ENCODE results near the gene MBNL1.
"Not testable (repeated sequence)": the region's sequence is repeated elsewhere in the genome, so short reads cannot be mapped to it uniquely, and the experiment has no call there.

MBNL1 gene

DNA sequence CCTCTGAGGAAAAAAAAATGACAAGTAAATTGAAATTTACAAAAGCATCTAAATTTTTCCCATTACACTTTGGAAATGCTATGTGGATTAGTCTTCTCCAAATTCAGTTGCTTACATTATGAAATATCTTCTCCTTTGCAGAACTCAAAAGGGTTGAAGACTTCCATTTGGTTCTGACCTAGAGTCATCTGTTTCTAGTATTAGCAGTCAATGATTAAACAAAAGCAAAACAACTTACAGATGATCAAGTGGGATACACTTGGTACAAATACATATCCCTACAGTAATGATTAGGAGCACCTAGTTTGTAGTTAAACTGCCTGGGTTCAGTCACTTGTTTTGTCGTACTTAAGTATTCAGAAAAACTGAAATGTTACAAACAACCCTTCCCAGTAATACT is 136.2 kb downstream of the MBNL1 start:
- no peak for DNase-seq (ENCODE audit: low spot score)

DNA sequence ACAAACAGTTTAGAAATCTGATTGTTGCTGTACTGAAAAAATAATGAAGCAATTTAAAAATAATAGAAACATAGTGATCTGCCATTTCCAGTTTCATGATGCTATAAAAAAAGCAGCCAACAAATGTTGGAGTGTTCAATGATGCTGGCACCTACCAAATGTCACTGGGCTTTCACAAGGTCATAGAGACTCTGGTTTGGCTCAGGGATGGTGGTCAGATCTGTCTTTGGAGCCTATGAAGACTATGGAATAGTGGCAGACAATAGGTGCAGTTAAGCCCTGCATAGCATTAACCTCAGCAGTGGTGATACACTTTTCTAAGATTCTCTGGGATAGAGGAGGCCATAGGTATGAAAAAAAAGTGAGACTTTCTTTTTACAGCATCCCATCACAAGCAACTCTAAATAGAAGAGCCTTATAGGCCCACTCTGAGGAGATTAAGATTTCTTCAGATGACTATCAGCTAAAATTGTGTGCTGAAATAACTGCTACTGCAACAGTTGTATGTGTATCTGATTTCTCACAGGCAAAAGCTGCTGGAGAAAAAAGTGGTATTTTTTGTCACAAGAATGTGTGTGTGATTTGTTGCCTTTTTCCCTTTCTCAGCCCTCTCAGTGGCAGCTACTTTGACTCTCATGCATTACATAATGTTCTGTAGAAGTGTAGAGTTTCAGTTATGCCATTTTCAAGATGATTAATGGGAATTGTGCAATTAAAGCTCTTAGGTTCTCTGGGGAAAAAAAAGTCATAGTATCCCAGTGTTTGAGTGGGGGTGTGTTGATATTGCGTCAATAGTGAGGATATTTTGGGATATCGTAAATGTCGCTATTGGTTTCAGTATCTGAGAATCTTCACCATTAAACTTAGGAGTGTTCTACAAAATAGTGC is 137.4 kb downstream of the MBNL1 start:
- DNase-seq (ENCODE audit: low spot score) = no peak

DNA sequence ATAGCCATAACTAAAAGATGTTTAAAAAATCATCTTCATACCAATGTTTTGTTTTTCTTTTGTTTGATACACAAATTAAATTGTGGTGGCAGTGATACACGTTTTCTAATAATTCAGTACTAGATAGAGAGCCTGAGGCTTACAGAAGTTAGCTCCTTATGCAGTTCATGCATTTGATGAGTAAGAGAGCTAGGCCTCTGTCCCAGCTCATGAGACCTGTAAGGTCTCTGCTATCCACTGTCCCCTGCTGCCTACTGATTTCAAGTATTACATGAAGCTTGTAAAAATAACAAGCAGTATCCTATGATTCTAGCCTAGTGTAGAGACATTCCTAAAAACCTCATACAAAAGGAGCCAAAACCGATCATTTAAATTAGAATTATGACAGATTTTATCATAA is 144.5 kb downstream of the MBNL1 start:
- no peak for DNase-seq (ENCODE audit: low spot score)

DNA sequence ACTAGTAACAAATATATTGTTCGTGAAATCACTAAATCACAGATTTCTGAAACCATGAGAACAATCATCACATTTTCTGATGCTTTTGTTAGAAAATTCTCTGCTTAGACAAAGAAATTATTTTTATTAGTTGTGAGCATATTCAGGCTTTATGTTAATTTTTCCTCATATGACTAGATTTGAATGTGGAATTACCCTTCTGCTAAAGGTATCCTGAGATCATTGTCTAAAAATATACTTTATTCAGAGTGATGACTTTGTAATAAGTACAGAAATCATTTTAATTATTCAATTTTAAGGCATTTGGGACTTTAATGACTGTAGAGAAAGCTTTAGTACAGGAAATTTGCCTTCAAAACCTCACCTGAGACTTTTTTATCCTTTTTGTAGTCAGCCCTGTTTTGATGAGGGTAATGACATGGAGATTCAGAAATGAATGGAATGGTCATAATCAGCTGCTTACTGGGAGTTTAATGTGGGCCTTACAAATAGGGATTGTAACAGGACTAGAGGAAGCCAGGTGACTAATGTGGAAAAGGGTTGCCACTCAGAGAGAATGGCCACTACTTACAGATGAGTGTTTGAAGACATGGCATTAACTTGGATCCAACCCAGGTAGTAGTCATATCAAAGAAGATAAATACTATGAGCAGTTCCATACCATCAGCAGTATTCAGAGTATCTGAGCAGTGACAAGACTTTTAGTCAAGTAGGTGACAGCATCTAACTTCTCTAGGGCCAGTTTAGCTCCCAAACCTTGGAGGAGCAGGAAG is 148.3 kb downstream of the MBNL1 start:
- DNase-seq (ENCODE audit: low spot score) = no peak

DNA sequence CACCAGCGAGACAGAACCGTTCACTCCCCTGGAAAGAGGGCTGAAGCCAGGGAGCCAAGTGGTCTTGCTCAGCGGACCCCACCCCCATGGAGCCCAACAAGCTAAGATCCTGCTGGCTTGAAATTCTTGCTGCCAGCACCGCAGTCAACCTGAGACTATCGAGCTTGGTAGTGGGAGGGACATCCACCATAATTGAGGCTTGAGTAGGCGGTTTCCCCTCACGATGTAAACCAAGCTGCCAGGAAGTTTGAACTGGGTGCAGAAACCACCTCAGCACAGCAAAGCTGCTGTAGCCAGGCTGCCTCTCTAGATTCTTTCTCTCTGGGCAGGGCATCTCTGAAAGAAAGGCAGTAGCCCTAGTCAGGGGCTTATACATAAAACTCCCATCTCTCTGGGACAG is 151.0 kb downstream of the MBNL1 start:
- no peak for DNase-seq (ENCODE audit: low spot score)

DNA sequence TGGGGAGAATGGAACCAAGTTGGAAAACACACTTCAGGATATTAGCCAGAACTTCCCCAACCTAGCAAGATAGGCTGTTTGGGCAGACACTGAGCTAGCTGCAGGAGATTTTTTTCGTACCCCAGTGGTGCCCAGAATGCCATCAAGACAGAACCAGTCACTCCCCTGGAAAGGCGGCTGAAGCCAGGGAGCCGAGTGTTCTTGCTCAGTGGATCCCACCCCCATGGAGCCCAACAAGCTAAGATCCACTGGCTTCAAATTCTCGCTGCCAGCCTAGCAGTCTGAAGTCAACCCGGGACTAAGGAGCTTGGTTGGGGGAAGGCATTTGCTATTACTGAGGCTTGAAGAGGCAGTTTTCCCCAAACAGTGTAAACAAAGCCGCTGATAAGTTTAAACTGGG is 152.4 kb downstream of the MBNL1 start:
- no peak for DNase-seq (ENCODE audit: low spot score)

DNA sequence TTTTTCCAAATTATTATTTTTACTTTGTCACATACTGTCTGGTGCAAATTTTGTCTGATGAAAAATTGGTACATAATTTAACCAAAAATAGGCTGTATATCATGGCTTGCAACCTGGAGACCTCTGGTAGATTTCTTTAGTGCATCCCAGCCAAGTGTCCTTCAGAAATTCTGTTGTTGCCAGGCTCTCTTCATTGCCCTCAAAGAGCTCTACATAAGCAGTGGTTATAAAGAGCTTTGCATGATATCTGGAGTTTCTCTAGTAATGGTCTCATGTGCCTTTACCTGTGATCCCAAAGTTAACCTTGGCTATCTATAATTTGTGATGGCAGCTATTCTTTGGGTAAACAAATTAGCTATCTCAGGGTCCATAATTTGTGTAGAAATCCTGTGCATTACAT is 157.7 kb downstream of the MBNL1 start:
- DNase-seq (ENCODE audit: low spot score) = no peak

DNA sequence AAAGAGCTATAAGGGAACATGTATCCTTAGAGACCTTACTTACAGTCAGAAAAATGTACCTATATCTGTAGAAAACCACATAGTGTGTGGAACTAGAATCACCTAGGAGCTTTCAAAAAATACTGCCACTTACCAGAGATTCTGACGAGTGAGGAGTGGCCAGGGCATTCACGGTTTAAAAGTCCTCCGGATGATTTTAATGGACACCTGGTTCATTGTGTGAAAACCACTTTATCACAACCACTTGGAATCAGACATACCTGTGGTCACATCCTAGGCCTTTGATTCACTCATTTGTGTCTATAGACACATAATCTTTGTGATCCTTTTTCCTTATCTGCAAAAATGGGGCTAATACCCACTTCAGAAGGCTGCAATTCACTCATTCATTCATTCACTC is 159.8 kb downstream of the MBNL1 start:
- no peak for DNase-seq (ENCODE audit: low spot score)

DNA sequence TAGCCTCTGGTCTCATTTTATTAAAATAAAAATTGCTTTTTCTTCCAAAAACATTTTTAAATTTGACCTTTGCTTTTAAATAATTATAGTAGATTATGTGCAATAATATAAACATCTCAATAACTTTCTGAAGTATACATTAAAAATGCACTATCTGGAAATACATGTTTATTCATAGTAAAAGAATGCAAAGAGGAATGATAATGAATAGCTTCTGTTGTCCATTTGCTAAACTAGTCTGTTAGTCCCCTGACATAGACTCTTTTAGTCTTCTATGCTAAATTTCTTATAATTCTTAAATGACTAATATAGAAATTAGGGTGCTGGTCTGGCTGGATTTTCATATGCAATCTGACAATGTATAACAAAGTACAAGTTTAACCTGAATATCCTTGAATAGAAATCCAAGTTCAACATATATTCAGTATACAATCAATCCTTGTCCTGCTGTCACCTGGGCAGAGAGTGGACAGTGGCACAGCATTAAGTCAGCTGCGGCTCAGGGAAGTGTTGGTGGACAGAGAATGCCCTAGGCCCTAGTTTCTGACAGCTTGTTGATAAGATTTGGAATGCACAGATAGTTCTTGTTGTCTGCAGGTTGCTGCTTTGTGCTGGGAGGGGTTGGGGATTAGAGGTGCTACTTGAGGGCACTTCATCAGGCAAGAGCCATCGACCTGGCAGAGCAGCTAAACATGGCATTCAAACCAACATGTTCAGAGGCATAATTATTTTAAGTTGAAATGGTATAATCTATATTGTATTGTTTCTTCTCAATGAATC is 161.7 kb downstream of the MBNL1 start:
- DNase-seq (ENCODE audit: low spot score) = no peak

DNA sequence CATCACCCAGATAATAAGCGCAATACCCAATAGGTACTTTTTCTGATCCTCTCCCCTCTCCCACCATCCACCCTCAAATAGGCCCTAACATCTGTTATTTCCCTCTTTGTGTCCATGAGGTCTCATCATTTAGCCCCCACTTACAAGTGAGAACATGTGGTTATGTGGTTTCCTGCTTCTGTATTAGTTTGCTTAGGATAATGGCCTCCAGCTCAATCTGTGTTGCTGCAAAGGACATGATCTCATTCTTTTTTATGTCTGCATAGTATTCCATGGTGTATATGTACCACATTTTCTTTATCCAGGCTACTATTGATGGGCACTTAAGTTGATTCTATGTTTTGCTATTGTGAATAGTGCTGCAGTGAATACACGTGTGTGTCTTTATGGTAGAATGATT is 165.4 kb downstream of the MBNL1 start:
- no peak for DNase-seq (ENCODE audit: low spot score)

DNA sequence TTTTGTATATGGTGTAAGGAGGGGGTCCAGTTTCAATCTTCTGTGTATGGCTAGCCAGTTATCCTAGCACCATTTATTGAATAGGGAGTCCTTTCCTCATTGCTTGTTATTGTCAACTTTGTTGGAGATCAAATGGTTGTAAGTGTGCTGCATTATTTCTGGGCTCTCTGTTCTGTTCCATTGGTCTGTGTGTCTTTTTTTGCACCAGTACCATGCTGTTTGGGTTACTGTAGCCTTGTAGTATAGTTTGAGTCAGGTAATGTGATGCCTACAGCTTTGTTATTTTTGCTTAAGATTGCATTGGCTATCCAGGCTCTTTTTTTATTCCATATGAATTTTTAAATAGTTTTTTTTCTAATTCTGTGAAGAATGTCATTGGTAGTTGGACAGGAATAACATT is 166.5 kb downstream of the MBNL1 start:
- not testable (repeated sequence) for DNase-seq (ENCODE audit: low spot score)

DNA sequence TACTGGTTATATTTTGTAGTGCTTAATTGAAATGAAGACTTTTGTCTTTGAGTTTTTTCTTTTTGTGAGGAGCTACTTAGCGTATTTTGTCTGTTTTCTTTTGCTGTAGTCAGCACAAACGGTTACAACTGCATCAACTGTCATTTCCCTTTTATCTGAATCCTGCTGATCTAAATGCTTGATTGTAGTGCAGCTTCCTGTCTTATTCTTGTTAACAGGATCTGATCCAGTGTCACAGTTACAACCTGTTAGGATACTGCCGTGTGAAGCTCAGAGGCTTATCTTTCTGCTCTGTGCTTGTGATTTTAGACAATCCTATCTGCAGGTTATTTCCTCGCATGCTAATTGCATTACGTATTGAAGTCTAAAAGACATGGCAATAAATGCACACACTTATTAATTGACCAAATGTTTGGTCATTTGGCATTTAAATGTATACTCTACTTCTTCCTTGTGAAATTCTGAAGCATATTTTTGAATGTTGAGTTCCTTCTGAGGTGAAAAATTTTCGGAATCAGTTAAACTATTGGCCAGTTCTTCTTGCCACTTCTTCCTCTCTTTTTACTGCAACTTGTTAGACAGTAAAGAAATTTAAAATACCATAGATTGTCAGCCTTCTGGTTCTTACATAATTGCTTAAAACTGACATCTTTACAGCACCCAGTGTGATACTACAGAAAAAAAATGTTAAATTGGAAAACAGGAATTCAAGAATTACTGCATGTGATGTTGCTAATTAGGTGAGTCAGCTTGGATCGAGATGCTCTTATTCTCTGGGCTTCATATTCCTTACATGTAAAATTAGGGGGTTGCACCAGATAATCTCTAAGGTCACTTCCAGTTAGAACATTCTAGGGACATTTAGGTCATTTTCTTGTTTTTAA is 168.2 kb downstream of the MBNL1 start:
- DNase-seq (ENCODE audit: low spot score) = no peak

DNA sequence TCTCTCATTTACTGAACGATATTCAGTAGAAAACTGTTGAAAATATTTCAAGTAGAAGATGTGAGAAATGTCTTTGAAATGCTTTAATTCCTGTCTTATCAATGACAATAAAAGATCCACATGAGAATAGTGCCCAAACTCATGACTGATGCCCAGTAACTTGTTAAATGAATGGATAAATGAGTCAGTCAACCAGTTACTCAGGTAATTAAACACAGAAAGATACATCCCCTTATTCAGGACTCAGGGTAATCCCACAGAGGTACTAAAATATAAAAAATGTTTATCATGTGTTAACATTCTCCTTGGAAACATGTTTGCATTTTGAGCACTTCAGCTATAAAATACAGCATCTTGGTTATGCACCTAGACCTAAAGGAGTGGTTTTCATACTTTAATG is 169.5 kb downstream of the MBNL1 start:
- DNase-seq (ENCODE audit: low spot score) = no peak

DNA sequence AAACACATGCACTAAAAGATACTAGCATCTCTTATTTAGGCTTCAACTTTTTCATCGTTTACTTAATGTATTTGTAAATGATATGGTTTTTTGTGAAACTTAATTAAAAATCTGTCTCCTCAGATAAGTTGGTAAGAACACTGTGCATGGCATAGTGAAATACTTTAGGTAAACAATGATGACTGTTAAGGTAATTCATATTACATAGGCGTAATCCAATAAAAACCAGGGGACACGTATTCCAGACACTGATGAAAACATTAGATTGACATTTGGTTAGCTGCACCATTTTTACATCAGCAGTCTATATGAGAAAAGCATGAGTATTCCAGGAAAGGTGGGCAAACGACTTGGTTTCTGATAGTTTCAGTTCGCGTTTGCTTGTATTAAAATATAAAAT is 170.0 kb downstream of the MBNL1 start:
- DNase-seq (ENCODE audit: low spot score) = no peak

DNA sequence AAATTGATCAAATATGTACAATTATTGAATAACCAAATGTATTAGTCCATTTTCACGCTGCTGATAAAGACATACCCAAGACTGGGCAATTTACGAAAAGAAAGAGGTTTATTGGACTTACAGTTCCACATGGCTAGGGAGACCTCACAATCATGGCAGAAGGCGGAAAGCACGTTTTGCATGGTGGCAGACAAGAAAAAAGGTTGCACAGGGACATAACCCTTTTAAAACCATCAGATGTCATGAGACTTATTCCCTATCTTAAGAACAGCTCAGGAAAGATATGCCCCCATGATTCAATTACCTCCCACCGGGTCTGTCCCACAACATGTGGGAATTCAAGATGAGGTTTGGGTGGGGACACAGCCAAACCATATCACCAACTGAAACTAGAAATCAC is 171.5 kb downstream of the MBNL1 start:
- not testable (repeated sequence) for DNase-seq (ENCODE audit: low spot score)

DNA sequence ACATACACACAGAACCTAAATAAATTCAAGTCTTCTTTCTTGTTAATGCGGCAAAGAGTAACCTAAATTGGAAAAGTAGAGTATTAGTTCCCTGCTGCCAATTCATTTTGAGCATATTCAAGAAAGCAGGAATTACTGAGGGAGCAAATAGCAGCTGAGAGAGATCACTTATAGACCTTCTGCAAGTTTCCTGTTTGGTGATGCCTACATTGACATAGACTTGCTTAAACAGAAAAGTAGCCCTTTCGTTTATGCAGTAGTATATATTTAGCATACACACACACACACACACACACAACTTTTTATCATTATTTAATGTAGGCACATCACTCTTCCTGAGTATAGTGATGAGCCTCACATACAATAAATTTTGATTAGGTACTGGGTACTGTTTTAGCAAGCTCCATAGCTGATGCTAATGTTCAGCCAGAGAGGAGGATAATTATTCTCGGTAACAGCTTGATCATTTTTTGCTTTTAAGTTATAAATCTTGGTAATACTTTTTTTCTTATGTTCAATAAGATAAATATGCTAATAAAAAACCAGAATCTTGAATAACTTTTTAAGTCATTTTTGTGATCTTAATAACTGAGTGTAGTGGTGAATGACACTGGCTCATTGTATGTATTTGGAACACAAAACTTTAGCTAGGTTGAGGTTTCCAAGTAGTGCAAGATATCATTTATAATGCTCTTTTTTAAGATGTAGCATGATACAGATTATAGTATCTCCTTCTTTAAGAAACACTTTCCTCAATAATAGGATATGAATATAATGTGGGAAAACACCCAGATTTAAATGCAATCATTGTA is 174.7 kb downstream of the MBNL1 start:
- DNase-seq (ENCODE audit: low spot score) = no peak

DNA sequence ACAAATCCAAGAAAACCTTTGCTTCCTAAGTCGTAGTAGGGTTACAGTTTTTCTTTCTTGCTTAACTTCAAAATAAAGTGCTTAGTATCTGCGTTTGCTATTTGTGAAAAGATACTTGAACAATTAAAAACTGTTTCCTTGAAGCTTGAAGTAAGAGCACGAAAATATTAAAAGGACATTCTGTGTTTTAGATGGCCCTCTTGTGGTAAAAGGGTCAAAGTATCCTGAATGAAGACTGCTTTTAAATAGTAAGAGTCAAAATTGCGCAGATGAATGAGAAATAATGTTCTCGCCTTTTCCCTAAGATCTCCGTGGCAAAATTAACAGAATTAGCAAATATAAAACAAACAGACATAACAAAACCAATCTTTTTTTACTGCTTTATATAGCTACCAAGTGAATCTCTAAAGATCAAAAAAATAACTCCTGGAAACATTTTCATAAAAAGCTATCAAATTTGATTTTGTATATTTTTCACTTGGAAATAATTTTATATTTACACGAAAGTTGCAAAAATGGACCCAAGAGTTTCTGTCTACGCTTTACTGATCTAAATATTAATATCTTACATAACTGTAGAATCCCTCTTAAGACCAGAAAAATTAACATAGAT is 175.4 kb downstream of the MBNL1 start:
- DNase-seq (ENCODE audit: low spot score) = peak; percentile 74

DNA sequence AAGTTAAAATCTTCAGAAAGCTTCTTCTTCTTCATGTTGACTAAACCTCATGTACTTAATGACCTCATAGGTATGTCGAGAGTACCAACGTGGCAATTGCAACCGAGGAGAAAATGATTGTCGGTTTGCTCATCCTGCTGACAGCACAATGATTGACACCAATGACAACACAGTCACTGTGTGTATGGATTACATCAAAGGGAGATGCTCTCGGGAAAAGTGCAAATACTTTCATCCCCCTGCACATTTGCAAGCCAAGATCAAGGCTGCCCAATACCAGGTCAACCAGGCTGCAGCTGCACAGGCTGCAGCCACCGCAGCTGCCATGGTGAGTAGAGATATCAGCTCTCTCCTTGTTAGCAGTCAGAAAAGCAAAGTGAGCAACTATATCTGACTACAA is 176.5 kb downstream of the MBNL1 start:
- no peak for DNase-seq (ENCODE audit: low spot score)

DNA sequence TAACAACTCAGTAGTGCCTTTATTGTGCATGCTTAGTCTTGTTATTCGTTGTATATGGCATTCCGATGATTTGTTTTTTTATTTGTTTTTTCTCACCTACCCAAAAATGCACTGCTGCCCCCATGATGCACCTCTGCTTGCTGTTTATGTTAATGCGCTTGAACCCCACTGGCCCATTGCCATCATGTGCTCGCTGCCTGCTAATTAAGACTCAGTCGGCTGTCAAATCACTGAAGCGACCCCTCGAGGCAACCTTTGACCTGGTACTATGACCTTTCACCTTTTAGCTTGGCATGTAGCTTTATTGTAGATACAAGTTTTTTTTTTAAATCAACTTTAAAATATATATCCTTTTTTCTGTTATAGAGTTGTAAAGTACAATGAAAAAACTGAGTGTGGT is 177.8 kb downstream of the MBNL1 start:
- DNase-seq (ENCODE audit: low spot score) = no peak

DNA sequence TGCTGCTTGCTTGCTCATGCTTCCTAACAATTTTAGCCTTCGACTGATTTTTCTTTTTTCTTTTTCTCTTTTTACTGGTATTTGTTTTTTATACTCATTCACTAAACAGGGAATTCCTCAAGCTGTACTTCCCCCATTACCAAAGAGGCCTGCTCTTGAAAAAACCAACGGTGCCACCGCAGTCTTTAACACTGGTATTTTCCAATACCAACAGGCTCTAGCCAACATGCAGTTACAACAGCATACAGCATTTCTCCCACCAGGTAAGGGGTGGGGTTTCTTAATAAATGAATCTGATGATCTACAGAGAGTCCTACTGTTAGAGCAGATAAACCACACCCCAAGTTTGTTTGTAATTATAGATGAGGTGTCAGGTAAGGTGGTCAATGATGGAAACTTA is 178.8 kb downstream of the MBNL1 start:
- no peak for DNase-seq (ENCODE audit: low spot score)

Measured in putamen (tissue), 1 donor.